Memory B cell (primary cell): ENCODE data around the gene CDHR5.
"Not testable (repeated sequence)": the region's sequence is repeated elsewhere in the genome, so short reads cannot be mapped to it uniquely, and the experiment has no call there.

ENCODE experiments used
- ATAC-seq: fragments of 150-1000 bp; cut with Tn5 transposase; 2 replicates; pipeline ENCODE4 v1.10.0; 2021; ENCODE audit warnings: low read depth, mild to moderate bottlenecking, moderate library complexity
- DNase-seq, 2 donors: peaks; one replicate each; pipeline ENCODE4 v3.0.0; 2022; ENCODE audit warnings: low spot score in 2 of 2
- H3K27ac Mint-ChIP-seq: one replicate; pipeline ENCODE4 v1.8.0; 2022; ENCODE audit warnings: mild to moderate bottlenecking, moderate library complexity, mixed read lengths
- H3K27me3 Mint-ChIP-seq: one replicate; pipeline ENCODE4 v1.8.0; 2022; ENCODE audit warnings: mixed read lengths
- H3K36me3 Mint-ChIP-seq: one replicate; pipeline ENCODE4 v1.8.0; 2022; ENCODE audit warnings: mild to moderate bottlenecking, mixed read lengths
- H3K4me1 Mint-ChIP-seq: one replicate; pipeline ENCODE4 v1.8.0; 2022; ENCODE audit warnings: mixed read lengths
- H3K4me3 Mint-ChIP-seq: one replicate; pipeline ENCODE4 v1.8.0; 2022; ENCODE audit warnings: mild to moderate bottlenecking, moderate library complexity, mixed read lengths
- H3K9me3 Mint-ChIP-seq: one replicate; pipeline ENCODE4 v1.8.0; 2022; ENCODE audit warnings: mixed read lengths

CDHR5 gene

DNA sequence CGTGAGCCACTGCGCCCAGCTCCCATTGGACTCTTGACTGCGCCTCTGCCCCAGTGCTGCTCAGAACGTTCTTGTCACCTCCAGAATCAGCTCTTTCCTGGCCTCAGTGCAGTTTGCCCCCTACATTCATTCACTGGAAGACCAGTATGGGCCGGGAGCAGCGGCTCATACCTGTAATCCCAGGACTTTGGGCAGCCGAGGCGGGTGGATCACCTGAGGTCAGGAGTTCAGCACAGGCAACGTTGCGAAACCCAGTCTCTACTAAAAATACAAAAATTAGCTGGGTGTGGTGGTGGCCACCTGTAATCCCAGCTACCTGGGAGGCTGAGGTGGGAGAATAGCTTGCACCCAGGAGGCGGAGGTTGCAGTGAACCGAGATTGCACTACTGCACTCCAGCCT lies 29.7 kb upstream of the CDHR5 start:
- not testable (repeated sequence) for H3K4me3 Mint-ChIP-seq, ATAC-seq, H3K27me3 Mint-ChIP-seq, H3K4me1 Mint-ChIP-seq, H3K27ac Mint-ChIP-seq, H3K9me3 Mint-ChIP-seq, H3K36me3 Mint-ChIP-seq, DNase-seq

- no peak overlapping the region for H3K27ac Mint-ChIP-seq
- no peak overlapping the region for H3K4me3 Mint-ChIP-seq
- H3K4me1 Mint-ChIP-seq = no peaks in the 10 kb centered on the region
- H3K27me3 Mint-ChIP-seq = no peaks in the 10 kb centered on the region
- DNase-seq = no peak
- H3K9me3 Mint-ChIP-seq = no peaks in the 10 kb centered on the region
- H3K36me3 Mint-ChIP-seq = peaks cover 10% of the 10 kb centered on the region
- no peak for ATAC-seq
These were observed 29.1 kb upstream of the CDHR5 start for GRCh38 chr11:653837-654236.

GRCh38 chr11:653136-653535 lies 28.4 kb upstream of the CDHR5 start:
- H3K4me3 Mint-ChIP-seq, ATAC-seq, H3K27ac Mint-ChIP-seq, H3K4me1 Mint-ChIP-seq, H3K9me3 Mint-ChIP-seq, H3K27me3 Mint-ChIP-seq, DNase-seq, H3K36me3 Mint-ChIP-seq: not testable (repeated sequence)

DNA sequence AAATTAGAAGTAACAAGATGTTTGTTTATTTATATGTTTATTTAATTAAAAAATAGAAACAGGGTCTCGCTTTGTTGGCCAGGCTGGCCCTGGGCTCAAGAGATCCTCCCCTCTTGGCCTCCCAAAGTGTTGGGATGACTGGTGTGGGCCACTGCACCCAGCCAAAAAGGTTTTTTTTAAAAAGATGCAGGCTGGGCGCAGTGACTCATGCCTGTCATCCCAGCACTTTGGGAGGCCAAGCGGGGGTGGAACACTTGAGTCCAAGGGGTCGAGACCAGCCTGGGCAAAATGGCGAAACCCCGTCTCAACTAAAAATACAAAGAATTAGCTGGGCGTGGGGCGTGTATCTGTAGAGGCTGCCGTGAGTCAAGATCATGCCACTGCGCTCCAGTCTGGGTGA lies 25.7 kb upstream of the CDHR5 start:
- Mint-ChIP-seq H3K4me3 (no peak overlapping the region), H3K9me3 (no peaks in the 10 kb centered on the region), H3K36me3 (peaks cover 10% of the 10 kb centered on the region), H3K4me1 (peaks cover 2% of the 10 kb centered on the region), H3K27me3 (no peaks in the 10 kb centered on the region), H3K27ac (no peak overlapping the region)
- no peak for DNase-seq
- ATAC-seq = no peak

- not testable (repeated sequence) for DNase-seq, ATAC-seq, H3K4me1 Mint-ChIP-seq, H3K27me3 Mint-ChIP-seq, H3K27ac Mint-ChIP-seq, H3K4me3 Mint-ChIP-seq, H3K9me3 Mint-ChIP-seq
- H3K36me3 Mint-ChIP-seq = peaks cover 10% of the 10 kb centered on the region
These were observed 23.0 kb upstream of the CDHR5 start for GRCh38 chr11:647672-648158.

GRCh38 chr11:646214-646613 lies 21.5 kb upstream of the CDHR5 start:
- no peak overlapping the region for H3K4me3 Mint-ChIP-seq
- no peaks in the 10 kb centered on the region for H3K9me3 Mint-ChIP-seq
- H3K36me3 Mint-ChIP-seq = peaks cover 10% of the 10 kb centered on the region
- ATAC-seq (no peak), DNase-seq (no peak)
- H3K4me1 Mint-ChIP-seq = peaks cover 2% of the 10 kb centered on the region
- no peak overlapping the region for H3K27ac Mint-ChIP-seq
- H3K27me3 Mint-ChIP-seq = no peaks in the 10 kb centered on the region

GRCh38 chr11:645536-645935 lies 20.8 kb upstream of the CDHR5 start:
- H3K4me3 Mint-ChIP-seq = no peak overlapping the region
- H3K4me1 Mint-ChIP-seq = peaks cover 2% of the 10 kb centered on the region
- no peaks in the 10 kb centered on the region for H3K9me3 Mint-ChIP-seq
- peaks cover 8% of the 10 kb centered on the region for H3K36me3 Mint-ChIP-seq
- ATAC-seq (no peak), DNase-seq (no peak)
- H3K27ac Mint-ChIP-seq = no peak overlapping the region
- H3K27me3 Mint-ChIP-seq = no peaks in the 10 kb centered on the region

- Mint-ChIP-seq H3K9me3 (no peaks in the 10 kb centered on the region), H3K27ac (no peak overlapping the region), H3K4me3 (no peak overlapping the region), H3K27me3 (peaks cover 3% of the 10 kb centered on the region), H3K36me3 (peaks cover 8% of the 10 kb centered on the region), H3K4me1 (peaks cover 5% of the 10 kb centered on the region)
- DNase-seq (no peak), ATAC-seq (no peak)
These were observed 19.3 kb upstream of the CDHR5 start for GRCh38 chr11:643849-644738.

GRCh38 chr11:643366-643765 lies 18.6 kb upstream of the CDHR5 start:
- Mint-ChIP-seq H3K36me3 (peaks cover 8% of the 10 kb centered on the region), H3K9me3 (no peaks in the 10 kb centered on the region), H3K27ac (no peak overlapping the region), H3K4me1 (peaks cover 7% of the 10 kb centered on the region), H3K4me3 (no peak overlapping the region), H3K27me3 (peaks cover 5% of the 10 kb centered on the region)
- ATAC-seq (no peak), DNase-seq (no peak)

DNA sequence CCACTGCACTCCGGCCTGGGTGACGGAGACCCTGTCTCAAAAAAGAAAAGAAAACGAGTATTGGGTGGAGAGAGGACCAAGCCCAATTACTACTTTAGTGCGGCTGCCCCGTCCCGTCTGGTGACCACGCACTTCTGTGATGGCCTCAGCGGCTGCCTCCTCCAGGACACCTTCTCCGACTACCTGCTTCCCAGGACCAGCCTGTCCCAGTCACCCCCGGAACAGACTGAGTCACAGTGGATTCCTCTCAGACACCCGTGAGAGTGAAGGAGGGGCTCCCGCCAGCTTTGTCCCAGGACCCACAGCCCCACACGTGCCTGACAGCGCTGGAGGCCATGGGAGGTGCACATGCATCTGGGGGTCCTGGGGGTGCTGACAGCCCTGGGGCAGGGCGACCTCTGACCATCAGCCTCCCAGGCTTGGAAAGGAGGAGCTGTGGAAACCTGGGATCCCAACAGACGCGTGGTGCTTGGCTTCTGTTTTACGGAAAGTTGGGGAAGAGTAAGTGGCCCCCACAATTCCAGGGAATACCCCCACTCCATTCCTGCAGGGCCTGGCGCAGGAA lies 17.1 kb upstream of the CDHR5 start:
- no peak for ATAC-seq

DNA sequence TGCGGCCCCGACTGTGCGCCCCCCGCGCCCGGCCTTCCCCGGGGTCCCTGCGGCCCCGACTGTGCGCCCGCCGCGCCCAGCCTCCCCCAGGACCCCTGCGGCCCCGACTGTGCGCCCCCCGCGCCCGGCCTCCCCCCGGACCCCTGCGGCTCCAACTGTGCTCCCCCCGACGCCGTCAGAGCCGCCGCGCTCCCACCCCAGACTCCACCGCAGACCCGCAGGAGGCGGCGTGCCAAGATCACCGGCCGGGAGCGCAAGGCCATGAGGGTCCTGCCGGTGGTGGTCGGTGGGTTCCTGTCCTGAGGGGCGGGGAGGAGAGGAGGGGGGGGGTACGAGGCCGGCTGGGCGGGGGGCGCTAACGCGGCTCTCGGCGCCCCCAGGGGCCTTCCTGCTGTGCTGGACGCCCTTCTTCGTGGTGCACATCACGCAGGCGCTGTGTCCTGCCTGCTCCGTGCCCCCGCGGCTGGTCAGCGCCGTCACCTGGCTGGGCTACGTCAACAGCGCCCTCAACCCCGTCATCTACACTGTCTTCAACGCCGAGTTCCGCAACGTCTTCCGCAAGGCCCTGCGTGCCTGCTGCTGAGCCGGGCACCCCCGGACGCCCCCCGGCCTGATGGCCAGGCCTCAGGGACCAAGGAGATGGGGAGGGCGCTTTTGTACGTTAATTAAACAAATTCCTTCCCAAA lies 15.4 kb upstream of the CDHR5 start:
- Mint-ChIP-seq H3K36me3 (peaks cover 7% of the 10 kb centered on the region), H3K27me3 (peaks cover 13% of the 10 kb centered on the region)
- DNase-seq = no peak

More for the DNA sequence above, 17.1 kb upstream of the CDHR5 start:
- Mint-ChIP-seq H3K27ac (no peak overlapping the region), H3K27me3 (peaks cover 11% of the 10 kb centered on the region), H3K4me3 (no peak overlapping the region), H3K9me3 (no peaks in the 10 kb centered on the region), H3K36me3 (peaks cover 7% of the 10 kb centered on the region), H3K4me1 (peaks cover 13% of the 10 kb centered on the region)
- no peak for DNase-seq

GRCh38 chr11:639332-639955 lies 14.7 kb upstream of the CDHR5 start:
- H3K4me1 Mint-ChIP-seq = peaks cover 11% of the 10 kb centered on the region
- no peak overlapping the region for H3K27ac Mint-ChIP-seq

More for the DNA sequence above, 15.4 kb upstream of the CDHR5 start:
- peak; percentile 66 for ATAC-seq
- peak overlapping the region; percentile 83 for H3K27ac Mint-ChIP-seq
- peak overlapping the region; percentile 70 for H3K4me3 Mint-ChIP-seq
- H3K9me3 Mint-ChIP-seq = no peaks in the 10 kb centered on the region
- peaks cover 11% of the 10 kb centered on the region for H3K4me1 Mint-ChIP-seq

GRCh38 chr11:638631-639331 lies 14.0 kb upstream of the CDHR5 start:
- Mint-ChIP-seq H3K27ac (no peak overlapping the region), H3K27me3 (peaks cover 13% of the 10 kb centered on the region), H3K4me1 (peaks cover 11% of the 10 kb centered on the region), H3K4me3 (peak overlapping the region; percentile 11), H3K36me3 (peaks cover 5% of the 10 kb centered on the region), H3K9me3 (no peaks in the 10 kb centered on the region)
- ATAC-seq (no peak), DNase-seq (no peak)

More at GRCh38 chr11:639332-639955, 14.7 kb upstream of the CDHR5 start:
- peaks cover 13% of the 10 kb centered on the region for H3K27me3 Mint-ChIP-seq
- peak; percentile 21 for ATAC-seq
- peaks cover 7% of the 10 kb centered on the region for H3K36me3 Mint-ChIP-seq
- no peak overlapping the region for H3K4me3 Mint-ChIP-seq
- DNase-seq = no peak
- H3K9me3 Mint-ChIP-seq = no peaks in the 10 kb centered on the region
